ENCODE measurements around the gene NUDT11.

DNA sequence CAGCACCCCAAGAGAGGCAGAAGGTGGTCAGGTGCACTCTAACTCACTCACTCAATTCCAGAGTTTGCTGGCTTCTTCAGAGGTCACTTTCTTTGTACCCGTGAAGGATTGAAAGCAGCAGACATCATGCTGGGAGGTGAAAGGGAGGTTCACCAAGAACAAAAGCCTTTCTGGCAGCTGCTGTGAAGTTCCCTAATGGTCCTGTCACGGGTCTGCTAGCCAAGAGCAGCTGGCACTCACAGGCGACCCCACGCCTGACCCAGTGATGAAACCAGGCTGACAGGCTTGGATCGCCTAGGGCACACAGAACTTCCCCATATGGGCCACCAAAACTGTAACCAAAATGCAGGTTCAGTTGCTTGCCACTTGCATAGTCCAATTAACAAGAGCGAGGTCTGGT, 11.8 kb downstream of the NUDT11 start:
- TF ChIP-seq SAFB2 (CRISPR knock-in tag; IDR thresholded peaks at IDR 0.05; ENCODE audit: borderline replicate concordance, low read depth) (no peak), YY1 (IDR thresholded peaks at IDR 0.05; ENCODE audit: insufficient read depth, insufficient replicate concordance, low read depth, low read length) (no peak)
- TF ChIP-seq, protein P1, sequence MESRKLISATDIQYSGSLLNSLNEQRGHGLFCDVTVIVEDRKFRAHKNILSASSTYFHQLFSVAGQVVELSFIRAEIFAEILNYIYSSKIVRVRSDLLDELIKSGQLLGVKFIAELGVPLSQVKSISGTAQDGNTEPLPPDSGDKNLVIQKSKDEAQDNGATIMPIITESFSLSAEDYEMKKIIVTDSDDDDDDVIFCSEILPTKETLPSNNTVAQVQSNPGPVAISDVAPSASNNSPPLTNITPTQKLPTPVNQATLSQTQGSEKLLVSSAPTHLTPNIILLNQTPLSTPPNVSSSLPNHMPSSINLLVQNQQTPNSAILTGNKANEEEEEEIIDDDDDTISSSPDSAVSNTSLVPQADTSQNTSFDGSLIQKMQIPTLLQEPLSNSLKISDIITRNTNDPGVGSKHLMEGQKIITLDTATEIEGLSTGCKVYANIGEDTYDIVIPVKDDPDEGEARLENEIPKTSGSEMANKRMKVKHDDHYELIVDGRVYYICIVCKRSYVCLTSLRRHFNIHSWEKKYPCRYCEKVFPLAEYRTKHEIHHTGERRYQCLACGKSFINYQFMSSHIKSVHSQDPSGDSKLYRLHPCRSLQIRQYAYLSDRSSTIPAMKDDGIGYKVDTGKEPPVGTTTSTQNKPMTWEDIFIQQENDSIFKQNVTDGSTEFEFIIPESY (CRISPR knock-in tag; IDR thresholded peaks at IDR 0.05): no peak
